Right hindlimb (tissue), 1 donor: Measurements from ENCODE around the gene DYNC2I2.

Experiments
- DNase-seq: peaks from one replicate; pipeline ENCODE4 v3.0.0-alpha.2; 2018

Gene DYNC2I2

DNA sequence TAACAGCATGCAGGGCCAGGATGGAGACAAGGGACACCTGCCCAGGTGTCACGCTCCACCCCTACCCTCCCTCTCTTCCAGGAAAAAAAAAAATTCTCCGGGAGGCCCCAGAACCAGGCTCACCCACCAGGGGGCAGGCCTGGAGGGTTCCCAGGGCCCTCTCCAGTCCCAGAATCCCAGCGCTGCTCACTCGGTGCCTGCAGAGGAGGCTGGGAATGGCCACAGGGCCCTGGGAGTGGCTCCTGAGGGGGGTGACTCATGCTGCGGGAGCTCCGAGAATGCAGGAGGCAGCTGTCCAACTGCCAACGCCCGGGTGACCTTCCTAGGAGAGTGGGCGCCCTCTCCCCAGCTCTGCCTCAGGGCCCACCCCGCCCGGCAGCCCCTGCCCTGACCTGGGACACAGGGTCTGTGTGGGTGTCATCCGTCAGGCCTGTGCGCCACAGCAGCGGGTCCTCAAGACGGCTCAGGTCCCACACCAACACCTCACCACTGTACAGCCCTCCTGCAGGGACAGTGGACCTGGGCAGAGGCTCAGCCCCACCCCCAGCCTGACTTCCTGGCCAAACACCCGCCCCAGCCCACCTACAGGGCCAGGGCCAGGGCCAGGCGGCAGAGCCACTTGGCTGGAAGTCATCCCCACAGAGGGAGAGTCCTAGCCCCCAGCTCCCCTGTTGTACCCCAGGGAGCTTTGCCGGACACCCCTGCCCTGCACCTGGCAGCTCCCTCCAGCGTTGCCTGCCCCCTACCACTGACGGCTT lies 21.2 kb downstream of the DYNC2I2 start:
- DNase-seq = peak; percentile 84

DNA sequence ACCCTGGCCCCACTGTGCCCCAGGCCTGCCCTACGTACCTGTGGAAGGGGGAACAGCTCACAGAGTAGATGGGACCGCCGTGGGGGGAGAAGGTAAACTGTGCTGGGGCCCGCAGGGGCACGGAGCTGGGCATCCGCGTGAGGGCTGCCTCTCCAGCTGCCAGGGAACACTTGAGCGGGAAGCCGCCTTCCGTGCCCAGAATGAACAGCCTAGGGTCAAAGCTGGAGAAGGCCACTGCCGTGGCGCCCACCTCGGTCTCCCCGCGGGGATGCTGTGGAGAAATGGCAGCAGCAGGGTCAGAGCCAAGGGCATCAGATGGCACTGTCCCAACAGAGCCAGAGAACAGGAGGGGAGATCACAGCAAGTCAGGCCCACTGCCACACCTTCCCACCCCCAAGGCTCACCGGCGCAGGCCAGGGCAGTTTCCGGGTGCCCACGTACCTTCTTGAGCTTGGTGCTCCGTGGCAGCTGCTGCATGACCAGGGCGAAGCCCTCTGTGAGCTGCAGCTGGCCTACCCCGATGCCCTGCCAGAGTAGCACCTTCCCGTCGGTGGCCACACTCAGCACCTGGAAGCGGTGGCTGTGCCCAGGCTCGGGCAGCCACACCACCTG lies 21.9 kb downstream of the DYNC2I2 start:
- DNase-seq = no peak

DNA sequence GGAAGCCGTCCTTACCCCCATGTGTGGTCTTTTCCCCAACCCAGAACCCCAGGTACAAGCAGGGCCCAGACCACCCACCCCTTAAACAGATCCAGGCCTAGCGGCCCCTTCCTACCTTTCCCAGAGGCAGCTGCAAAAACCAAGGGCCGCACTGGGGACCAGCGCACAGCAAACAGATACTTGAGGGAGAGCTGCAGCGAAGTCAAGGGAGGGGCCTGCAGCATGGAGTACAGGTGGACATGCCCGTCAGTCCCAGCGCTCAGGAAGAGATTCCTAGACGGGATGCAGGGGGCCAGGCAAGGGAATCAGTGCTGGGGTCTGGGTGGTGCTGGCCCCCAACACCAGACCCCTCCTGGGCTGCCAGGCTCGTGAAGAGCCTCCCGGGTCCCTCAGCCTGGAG lies 22.5 kb downstream of the DYNC2I2 start:
- DNase-seq = no peak

DNA sequence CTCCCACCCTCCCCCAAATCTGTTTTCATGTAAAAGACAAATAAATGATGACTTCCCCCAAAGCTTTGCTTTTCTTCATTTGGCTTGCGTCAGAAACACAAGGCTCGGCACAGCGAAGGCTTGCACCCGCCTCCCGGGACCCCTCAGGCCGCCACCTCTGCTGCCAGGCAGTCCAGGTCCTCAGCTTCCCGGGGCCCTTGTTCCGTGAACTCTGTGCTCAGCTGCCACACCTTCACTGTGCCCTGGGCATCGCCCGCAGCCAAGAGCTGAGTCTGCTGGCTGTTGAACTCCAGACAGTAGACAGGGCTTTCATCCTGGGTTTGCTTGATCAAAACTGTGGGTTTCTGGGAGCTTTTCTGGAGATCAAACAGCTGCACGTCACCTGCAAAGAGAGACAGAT lies 23.0 kb downstream of the DYNC2I2 start:
- no peak for DNase-seq

DNA sequence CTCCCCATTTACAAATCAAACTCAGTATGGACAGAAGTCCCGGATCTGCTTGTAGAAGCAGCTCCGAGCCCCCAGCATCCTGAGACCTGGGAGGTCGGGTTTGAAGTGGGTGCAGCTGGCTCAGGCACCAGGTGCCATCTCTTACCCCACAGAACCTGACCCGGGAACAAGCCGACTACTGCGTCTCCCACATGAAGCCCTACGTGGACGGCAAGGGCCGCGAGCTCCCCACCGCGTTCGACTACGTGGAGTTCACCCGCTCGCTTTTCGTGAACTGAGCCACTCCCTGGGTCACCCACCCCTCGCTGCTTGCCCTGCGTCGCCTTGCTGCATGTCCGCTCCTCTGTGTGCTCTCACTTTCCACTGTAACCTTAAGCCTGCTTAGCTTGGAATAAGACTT lies 23.6 kb downstream of the DYNC2I2 start:
- DNase-seq = no peak

DNA sequence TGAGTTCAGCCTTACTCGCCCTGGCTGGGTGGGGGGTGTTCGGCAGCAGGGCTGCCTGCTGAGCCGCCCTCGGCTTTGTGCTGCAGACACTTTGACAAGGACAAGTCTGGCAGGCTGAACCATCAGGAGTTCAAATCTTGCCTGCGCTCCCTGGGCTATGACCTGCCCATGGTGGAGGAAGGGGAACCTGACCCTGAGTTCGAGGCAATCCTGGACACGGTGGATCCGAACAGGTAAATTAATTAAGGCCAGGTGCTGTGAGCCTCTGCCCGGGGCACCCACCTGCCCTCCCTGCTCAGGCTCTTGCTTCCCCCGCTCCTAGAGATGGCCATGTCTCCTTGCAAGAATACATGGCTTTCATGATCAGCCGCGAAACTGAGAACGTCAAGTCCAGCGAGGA lies 24.2 kb downstream of the DYNC2I2 start:
- no peak for DNase-seq

DNA sequence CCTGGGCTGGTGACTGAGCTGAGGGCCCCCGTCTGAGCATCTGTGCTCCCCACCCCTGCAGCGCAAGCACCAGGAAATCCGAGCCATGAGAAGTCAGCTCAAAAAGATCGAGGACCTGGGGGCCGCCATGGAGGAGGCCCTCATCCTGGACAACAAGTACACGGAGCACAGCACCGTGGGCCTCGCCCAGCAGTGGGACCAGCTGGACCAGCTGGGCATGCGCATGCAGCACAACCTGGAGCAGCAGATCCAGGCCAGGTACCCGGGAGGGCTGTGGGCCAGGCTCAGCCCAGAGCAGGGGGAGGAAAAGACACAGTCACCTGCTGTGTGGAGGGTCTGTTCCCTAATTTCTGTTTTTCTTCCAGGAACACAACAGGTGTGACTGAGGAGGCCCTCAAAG lies 24.6 kb downstream of the DYNC2I2 start:
- DNase-seq = no peak

DNA sequence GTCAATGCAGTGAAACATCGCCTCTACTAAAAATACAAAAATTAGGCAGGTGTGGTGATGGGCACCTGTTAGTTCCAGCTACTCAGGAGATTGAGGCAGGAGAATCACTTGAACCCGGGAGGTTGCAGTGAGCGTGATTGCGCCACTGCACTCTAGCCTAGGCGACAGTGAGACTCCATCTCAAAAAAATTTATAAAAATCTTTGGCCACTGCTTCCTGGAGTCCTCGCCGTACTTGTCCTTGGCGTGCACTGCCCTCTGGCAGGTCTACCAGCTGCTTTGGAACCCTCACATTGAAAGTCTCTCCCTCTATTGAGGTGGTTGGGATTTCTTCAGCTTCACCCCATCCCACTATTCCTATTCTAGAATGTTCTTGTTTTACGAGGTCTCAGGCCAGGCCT lies 25.0 kb downstream of the DYNC2I2 start:
- DNase-seq = no peak

DNA sequence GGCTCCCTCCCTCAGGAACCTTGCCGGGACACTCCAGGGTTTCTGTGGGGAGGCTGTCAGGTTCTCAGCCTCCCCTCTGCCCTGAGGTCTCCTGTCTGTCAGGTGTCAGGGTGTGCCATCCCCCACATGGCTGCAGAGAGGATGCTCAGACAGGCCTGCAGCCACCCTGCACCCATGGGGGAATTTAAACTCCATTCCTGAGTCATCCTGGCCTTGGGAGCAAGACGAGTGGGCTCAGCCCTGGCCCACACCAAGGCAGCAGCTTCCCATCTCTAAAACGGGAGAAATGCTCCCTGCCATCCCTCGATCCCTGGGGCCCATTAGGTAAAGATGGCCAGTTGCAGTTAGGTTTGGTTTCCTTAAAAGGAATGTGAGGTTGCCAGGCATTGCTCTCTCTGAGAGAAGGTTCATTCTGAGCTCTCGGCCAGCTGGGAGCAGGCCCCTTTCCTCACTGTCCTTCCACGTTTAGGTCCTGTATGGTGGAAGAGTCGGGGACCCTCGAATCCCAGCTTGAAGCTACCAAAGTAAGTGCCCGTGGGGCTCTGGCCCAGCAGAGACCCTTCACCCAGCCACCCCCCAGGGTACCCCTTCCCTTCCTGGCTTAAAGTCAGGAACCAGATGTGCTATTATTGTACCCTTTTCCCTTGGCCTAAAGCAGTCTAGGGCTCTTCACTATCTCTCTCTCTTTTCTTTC lies 26.6 kb downstream of the DYNC2I2 start:
- DNase-seq = no peak

DNA sequence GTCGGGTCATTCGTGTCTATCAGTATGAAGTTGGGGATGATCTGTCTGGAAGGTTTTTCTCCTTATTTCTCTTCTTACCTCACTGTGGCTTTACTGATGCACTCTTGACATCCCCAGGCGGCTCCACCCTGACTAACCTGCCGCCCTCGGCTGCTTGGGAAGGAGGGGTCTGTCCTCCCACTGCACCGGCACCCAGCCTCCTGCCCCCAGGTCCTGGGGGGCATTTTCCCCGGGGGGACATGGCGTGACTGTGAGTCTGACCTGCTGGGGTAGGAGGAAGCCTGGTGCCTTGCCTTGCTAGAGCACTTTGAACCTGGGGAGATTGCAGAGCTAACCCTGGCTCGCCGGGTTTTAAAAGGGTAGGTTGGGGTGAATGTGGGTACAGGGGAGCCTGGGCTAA lies 27.5 kb downstream of the DYNC2I2 start:
- no peak for DNase-seq

DNA sequence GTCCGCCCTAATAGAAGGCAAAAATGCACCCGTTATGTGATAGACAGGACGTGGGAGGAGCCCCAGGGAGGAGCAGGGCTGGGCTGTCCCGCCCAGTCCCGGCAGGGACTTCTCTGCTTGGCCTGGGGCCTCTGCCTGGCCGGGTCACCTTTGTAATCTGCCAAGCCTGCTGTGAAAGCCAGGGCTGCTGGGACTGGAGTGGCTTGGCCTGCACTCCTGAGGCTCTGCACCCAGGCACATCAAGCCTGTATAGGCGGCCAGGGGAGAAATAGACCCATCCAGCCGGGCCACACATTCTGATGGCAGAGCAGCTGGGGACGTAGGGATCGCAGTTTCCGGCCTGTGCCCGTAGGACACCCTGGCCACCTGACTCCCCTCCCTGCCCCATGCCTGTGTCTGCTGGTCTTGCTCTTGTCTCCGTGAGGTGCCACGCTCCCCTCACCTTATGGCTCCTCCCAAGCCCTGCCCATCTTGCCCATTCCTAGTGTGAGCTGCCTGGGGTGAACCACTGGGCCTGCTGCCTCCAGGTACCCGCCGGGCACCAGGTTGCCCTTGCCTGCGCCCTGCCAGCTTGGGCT lies 28.1 kb downstream of the DYNC2I2 start:
- DNase-seq = no peak

DNA sequence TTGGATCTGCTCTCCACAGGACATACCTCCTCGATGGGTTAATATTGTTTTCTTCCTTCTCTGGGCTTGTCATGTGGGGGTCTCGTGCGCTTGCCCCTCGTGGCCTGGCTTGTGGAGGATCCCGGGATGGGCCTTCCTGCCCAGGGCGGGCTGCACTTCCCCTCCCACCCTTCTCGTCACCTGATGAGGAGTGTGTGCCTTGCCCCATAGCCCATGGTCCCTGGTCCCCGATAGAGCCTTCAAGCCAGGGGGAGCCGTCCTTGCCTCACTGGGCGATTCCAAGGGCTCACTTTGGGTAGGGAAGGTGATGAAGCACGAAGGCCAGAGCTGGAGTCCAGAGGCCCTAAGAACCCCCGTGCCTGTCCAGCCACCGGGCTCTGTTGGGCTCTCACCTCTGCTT lies 28.7 kb downstream of the DYNC2I2 start:
- DNase-seq = no peak

DNA sequence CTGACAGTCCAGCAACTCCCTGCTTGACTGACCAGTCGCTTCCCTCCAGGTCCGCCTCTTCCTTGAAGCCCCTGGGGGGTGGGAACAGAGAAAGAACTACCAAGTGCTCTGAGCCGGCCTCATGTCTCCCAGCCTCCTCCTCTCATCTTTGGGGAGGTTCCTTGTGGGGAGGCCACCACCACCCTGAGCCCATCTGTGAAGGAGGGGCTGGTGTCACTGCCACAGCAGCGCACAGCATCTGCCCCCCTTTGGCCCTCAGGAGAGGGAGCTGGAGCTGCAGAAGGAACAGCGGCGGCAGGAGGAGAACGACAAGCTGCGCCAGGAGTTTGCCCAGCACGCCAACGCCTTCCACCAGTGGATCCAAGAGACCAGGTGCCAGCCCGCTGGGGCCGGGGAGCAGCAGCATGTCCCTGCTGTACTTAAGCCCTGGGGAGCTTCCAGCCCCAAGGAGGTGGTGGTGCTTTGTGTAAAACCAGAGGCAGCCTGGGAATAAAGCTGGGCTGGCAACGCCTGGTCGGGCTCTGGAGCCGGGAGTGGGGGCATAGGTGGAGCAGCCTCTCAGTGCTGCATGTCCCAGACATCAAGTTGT lies 29.4 kb downstream of the DYNC2I2 start:
- DNase-seq = no peak

DNA sequence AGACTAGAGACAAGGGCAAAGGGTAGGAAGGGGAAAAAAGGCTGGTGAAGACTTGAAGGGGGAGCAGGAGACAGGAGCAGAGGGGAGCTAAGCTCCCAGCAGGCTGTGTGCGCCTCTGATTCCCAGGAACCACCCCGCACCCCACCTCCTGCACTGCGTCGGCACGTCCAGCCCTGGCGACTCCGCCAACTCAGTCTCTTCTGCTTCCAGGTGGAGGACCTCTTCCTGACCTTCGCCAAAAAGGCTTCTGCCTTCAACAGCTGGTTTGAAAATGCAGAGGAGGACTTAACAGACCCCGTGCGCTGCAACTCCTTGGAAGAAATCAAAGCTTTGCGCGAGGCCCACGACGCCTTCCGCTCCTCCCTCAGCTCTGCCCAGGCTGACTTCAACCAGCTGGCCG lies 30.5 kb downstream of the DYNC2I2 start:
- no peak for DNase-seq

DNA sequence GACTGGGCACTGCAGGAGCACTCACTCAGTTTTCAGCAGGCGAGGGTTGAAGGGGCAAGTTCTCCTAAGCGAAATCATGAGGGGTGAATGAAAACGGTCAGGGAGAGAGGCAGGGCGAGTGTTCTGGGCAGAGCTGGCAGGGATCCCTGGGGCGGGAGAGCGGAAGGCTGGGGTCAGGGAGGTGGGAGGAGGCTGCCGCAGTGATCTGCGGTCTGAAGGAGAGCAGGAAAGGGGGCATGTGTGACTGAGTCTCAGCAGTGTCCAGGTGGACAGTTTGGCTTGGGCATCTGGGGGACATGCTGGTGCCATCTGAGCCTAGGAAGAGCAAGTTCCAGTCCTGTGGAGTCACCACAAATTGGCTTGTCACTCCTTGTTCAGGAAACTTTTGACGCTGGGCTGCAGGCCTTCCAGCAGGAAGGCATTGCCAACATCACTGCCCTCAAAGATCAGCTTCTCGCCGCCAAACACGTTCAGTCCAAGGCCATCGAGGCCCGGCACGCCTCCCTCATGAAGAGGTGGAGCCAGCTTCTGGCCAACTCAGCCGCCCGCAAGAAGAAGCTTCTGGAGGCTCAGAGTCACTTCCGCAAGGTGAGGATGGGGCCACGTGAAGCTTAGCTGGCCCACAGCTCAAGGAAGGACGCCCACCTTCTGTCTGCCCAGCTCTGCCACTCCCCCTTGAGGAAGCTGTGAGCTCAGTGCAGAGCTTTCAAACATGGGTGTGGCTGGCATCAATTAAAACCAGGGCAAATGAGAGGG lies 31.1 kb downstream of the DYNC2I2 start:
- DNase-seq = no peak

DNA sequence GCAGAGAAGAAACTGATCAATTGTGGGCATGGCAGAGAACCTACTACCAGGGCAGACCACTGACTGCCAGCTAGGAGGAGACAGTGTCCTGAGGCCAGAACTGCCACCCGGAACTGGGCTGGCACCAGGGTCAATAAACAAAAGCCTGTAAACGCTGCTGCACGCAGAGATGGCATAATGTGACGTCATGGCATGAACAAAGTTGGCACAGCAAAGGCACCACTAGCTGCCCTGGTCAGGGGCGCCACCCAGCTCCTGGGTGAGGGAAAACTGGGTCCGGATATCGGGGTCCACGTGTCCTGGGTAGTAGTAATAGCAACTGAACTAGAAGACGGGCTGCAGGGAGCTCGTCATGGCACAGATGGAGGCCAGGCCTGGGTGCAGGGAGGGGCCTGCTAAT lies 32.1 kb downstream of the DYNC2I2 start:
- no peak for DNase-seq

DNA sequence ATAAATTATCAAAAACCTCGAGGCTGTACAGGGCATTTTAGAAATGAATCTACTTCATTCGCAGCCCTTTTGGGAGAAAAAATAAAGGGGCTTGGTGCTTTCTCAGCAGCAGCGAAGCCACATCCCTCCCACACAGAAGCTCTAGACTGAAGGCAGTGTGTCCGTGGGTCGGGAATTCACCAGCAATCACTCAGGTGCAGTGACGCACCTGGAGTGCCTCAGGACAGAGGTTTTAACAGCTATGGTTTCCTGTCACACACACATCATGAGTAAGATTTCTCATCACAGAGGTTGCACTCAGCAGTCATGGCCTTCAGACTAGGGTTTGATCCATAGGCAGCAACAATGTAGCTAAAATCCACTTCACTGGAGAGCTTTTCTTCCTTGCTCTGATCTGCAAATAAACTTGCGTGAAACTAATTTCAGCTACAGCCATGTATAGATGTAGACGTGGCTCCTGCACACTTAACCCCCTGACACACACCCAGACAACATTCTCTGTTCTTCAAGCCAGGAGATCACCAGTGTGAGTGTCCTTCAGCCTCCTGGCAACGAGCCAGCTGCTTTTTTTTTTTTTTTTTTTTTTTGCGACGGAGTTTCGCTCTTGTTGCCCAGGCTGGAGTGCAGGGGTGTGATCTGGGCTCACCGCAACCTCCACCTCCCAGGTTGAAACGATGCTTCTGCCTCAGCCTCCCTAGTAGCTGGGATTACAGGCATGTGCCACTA lies 34.8 kb downstream of the DYNC2I2 start:
- DNase-seq = no peak

DNA sequence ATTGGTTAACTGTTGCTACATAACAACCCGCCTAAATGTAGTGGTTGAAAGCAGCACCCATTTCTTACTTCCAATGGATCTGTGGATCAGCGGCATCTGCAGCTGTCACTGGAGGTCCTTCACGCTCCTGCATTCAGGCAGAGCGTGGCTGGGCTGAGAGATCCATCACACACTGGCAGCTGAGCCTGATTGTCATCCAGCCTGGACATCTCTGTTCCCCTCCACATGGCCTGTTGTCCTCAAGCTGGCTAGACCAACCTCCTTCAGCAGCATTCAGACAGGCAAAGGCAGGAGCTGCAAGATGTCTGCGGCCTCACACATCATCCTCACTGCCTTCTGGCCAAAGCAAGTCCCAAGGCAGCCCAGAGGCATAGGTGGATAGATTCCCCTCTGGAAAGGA lies 36.9 kb downstream of the DYNC2I2 start:
- no peak for DNase-seq

DNA sequence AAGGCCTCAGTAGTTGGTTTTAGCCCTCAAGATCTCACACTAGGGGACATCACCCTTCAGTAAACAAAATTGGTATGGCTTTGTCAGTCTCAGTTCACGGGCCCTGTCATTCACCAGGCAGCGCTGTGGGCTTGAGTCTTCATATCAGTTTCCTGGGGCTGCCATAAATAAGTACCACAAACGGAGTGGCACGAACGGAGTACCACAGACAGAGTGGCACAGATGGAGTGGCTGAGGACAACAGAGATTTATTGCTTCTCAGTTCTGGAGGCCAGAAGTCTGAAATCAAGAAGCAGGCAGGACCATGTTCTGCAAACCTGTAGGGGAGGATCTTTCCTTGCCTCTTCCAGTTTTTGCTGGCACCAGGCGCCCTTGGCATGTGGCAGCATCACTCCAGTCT lies 37.5 kb downstream of the DYNC2I2 start:
- no peak for DNase-seq

DNA sequence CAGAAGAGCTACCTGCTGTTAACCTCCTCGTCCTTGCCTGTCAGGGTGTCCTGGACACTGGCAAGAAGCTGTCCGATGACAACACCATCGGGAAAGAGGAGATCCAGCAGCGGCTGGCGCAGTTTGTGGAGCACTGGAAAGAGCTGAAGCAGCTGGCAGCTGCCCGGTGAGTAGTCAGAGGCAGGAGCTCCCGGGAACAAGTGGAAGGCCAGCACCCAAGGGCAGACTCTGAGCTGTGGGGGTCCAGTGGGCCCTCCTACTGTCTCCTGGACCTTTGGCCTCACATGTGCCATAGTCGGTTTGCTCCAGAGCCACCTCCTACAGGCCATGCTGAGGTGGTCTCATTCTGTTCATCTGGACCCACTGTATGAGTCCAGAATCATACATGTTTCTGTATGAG lies 38.7 kb downstream of the DYNC2I2 start:
- DNase-seq = no peak

DNA sequence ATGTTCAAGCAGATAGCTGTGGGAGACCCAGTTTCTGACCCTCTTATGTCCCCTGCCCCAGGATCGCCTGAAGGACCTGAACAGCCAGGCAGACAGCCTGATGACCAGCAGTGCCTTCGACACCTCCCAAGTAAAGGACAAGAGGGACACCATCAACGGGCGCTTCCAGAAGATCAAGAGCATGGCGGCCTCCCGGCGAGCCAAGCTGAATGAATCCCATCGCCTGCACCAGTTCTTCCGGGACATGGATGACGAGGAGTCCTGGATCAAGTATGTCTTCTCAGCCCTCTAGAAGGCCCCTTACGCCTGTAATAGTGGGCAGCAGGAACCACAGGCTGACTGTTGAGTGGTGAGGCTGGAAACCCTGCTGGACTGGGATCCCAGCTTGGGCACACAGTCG lies 41.1 kb downstream of the DYNC2I2 start:
- DNase-seq = no peak

DNA sequence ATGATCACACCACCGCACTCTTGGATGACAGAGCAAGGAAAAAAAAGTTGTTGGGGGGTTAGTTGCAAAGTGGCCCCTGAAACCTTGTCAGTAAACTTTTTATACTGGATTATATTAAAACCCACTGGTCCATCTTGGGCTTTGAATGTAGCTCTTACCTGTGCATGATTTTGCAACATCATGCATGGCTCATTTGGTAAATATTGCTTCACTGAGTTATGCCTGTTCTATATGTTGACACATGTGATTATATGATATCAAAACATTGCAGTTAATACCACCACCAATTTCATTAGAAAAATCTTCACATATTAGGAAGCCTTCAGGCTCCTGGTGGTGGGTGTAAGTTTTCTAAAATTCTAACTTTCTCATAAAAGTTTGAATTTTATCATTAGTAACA lies 41.9 kb downstream of the DYNC2I2 start:
- DNase-seq = no peak
